Type B pancreatic cell (in vitro differentiated cells): ENCODE data around the gene AOC3. TPM values are rescaled to one million over a fixed set of nuclear protein-coding genes. Genes with fewer than 3 reads are reported as not detected.

ENCODE experiments used
- DNase-seq: peaks from one replicate; pipeline ENCODE4 v3.0.0; 2021; ENCODE audit warnings: mixed read lengths; ENCODE audit not compliant: unreplicated experiment; ENCODE audit errors: extremely low spot score
- H3K27ac Mint-ChIP-seq: 2 replicates; pipeline ENCODE4 v1.8.0; 2021; ENCODE audit warnings: mild to moderate bottlenecking, mixed read lengths
- H3K27me3 Mint-ChIP-seq: 2 replicates; pipeline ENCODE4 v1.8.0; 2021; ENCODE audit warnings: mixed read lengths
- H3K36me3 Mint-ChIP-seq: 2 replicates; pipeline ENCODE4 v1.8.0; 2021; ENCODE audit warnings: mixed read lengths
- H3K4me1 Mint-ChIP-seq: one replicate; pipeline ENCODE4 v1.8.0; 2021; ENCODE audit warnings: mixed read lengths; ENCODE audit not compliant: unreplicated experiment
- H3K4me3 Mint-ChIP-seq: 2 replicates; pipeline ENCODE4 v1.8.0; 2021; ENCODE audit warnings: mild to moderate bottlenecking, mixed read lengths
- H3K9me3 Mint-ChIP-seq: 2 replicates; pipeline ENCODE4 v1.8.0; 2021; ENCODE audit warnings: mixed read lengths
- microRNA-seq: library from miRNA; unstranded; fragments of <30 nt; microRNA quantifications from one replicate; pipeline ENCODE4, GENCODE V29; 2020
- total RNA-seq: library from RNA; stranded (reverse); gene quantifications from 2 replicates; pipeline ENCODE4 v1.2.1, GENCODE V29; 2021; ENCODE audit warnings: low replicate concordance
- TF ChIP-seq, protein P1 (sequence below): fragments of 200-600 bp; sonication (generic); conservative IDR thresholded peaks from 2 replicates; pipeline ENCODE4 v1.5.0; 2021; ENCODE audit warnings: antibody characterized with exemption, mild to moderate bottlenecking

AOC3 gene
- total RNA-seq, 1 donor from 2014 or later, result 1.5 TPM

DNA sequence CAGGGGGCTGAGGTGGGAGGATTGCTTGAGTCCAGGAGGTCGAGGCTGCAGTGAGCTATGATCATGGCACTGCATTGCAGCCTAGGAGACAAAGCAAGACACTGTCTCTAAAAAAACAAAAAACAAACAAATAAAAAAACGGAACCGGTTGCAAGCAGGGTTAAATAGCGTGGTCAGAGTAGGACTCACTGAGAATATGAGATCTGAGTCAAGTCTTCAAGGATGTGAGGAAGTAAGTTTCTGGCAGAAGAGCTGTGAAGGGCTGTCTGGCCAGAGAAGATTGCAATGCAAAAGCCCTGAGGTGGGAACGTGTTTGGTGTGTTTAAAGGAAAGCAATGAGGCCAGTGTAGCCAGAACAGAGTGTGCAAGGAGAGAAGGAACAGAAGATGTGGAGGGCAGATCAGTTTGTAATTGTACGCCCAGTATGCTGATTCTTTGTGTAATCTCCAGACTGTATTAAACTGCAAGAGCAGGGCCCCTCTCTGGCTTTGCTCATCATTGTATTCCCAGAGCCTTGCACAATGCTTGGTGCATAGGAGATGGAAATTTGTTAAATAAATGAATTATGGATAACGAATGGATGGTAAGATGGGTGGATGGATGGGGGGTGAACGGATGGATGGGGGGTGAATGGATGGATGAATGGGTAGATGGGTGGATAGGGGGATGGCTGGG lies 55.9 kb downstream of the AOC3 start:
- no peak for DNase-seq
- TF ChIP-seq, protein P1, sequence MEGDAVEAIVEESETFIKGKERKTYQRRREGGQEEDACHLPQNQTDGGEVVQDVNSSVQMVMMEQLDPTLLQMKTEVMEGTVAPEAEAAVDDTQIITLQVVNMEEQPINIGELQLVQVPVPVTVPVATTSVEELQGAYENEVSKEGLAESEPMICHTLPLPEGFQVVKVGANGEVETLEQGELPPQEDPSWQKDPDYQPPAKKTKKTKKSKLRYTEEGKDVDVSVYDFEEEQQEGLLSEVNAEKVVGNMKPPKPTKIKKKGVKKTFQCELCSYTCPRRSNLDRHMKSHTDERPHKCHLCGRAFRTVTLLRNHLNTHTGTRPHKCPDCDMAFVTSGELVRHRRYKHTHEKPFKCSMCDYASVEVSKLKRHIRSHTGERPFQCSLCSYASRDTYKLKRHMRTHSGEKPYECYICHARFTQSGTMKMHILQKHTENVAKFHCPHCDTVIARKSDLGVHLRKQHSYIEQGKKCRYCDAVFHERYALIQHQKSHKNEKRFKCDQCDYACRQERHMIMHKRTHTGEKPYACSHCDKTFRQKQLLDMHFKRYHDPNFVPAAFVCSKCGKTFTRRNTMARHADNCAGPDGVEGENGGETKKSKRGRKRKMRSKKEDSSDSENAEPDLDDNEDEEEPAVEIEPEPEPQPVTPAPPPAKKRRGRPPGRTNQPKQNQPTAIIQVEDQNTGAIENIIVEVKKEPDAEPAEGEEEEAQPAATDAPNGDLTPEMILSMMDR, result no peak
- no peaks in the 10 kb centered on the region for H3K36me3 Mint-ChIP-seq
- no peaks in the 10 kb centered on the region for H3K4me1 Mint-ChIP-seq
- no peaks in the 10 kb centered on the region for H3K9me3 Mint-ChIP-seq
- H3K4me3 Mint-ChIP-seq, result no peak overlapping the region
- H3K27me3 Mint-ChIP-seq, result peaks cover 30% of the 10 kb centered on the region
- H3K27ac Mint-ChIP-seq, result no peak overlapping the region

Small RNAs within 50 kb of the gene (microRNA-seq; reads per million reads assigned to microRNA genes)
- 0.83 reads per million for gene MIR6781

Other genes with a start within 250 kb of the AOC3 start
- gene RETREG3, start 241.8 kb upstream of the AOC3 start, total RNA-seq, result 62.9 and 82.6 TPM in 2 replicates
- 44.7 and 63.2 TPM in 2 replicates for gene TUBG1, start 241.5 kb upstream of the AOC3 start, total RNA-seq
- gene TUBG2, start 191.9 kb upstream of the AOC3 start, total RNA-seq, result 18.0 and 24.4 TPM in 2 replicates
- 29.1 and 60.5 TPM in 2 replicates for gene PLEKHH3, start 174.2 kb upstream of the AOC3 start, total RNA-seq
- 1.2 TPM in 1 of 2 replicates, not detected in the other for gene CCR10, start 169.4 kb upstream of the AOC3 start, total RNA-seq
- 1.00 and 17.8 TPM in 2 replicates for gene CNTNAP1, start 168.7 kb upstream of the AOC3 start, total RNA-seq
- gene EZH1, start 106.2 kb upstream of the AOC3 start, total RNA-seq, result 30.6 and 37.6 TPM in 2 replicates
- gene RAMP2, start 90.0 kb upstream of the AOC3 start, total RNA-seq, result 1.5 and 8.3 TPM in 2 replicates
- 86.9 and 103 TPM in 2 replicates for gene VPS25, start 77.8 kb upstream of the AOC3 start, total RNA-seq
- gene WNK4, start 70.6 kb upstream of the AOC3 start, total RNA-seq, result 2.7 and 4.2 TPM in 2 replicates
- 82.2 and 93.9 TPM in 2 replicates for gene COA3, start 52.5 kb upstream of the AOC3 start, total RNA-seq
- 0.46 TPM in 1 of 2 replicates, not detected in the other for gene CNTD1, start 52.3 kb upstream of the AOC3 start, total RNA-seq
- gene BECN1, start 26.9 kb upstream of the AOC3 start, total RNA-seq, result 62.5 and 72.1 TPM in 2 replicates
- 116 and 120 TPM in 2 replicates for gene PSME3, start 17.8 kb upstream of the AOC3 start, total RNA-seq
- 2.7 and 3.4 TPM in 2 replicates for gene AOC2, start 6.6 kb upstream of the AOC3 start, total RNA-seq
- gene G6PC1, start 49.6 kb downstream of the AOC3 start, total RNA-seq, result 1.5 and 2.9 TPM in 2 replicates
- 37.0 and 60.0 TPM in 2 replicates for gene AARSD1, start 113.3 kb downstream of the AOC3 start, total RNA-seq
- gene PTGES3L, start 128.9 kb downstream of the AOC3 start, total RNA-seq, result 1.0 and 1.5 TPM in 2 replicates
- 18.2 and 19.7 TPM in 2 replicates for gene RUNDC1, start 129.4 kb downstream of the AOC3 start, total RNA-seq
- gene RPL27, start 147.2 kb downstream of the AOC3 start, total RNA-seq, result 1,148 and 1,194 TPM in 2 replicates
- 6.6 and 8.8 TPM in 2 replicates for gene IFI35, start 155.6 kb downstream of the AOC3 start, total RNA-seq
- gene VAT1, start 171.2 kb downstream of the AOC3 start, total RNA-seq, result 167 and 274 TPM in 2 replicates
- 3.3 and 7.1 TPM in 2 replicates for gene RND2, start 174.0 kb downstream of the AOC3 start, total RNA-seq